Mucosa of stomach (tissue), 1 donor: Measurements from ENCODE around the gene PCDHA2.
"Not testable (repeated sequence)": the region's sequence is repeated elsewhere in the genome, so short reads cannot be mapped to it uniquely, and the experiment has no call there.

Experiments used
- H3K27me3 ChIP-seq: one replicate; pipeline ENCODE4 v1.7.0; 2013; ENCODE audit warnings: mild to moderate bottlenecking, low read length; ENCODE audit not compliant: control insufficient read depth, insufficient read depth
- H3K36me3 ChIP-seq: one replicate; pipeline ENCODE4 v1.7.0; 2013; ENCODE audit warnings: low read length; ENCODE audit not compliant: control insufficient read depth, insufficient read depth
- H3K4me1 ChIP-seq: one replicate; pipeline ENCODE4 v1.7.0; 2013; ENCODE audit warnings: mild to moderate bottlenecking, low read length; ENCODE audit not compliant: control insufficient read depth, insufficient read depth
- H3K4me3 ChIP-seq: one replicate; pipeline ENCODE4 v1.7.0; 2013; ENCODE audit warnings: low read length
- H3K9ac ChIP-seq: one replicate; pipeline ENCODE4 v1.7.0; 2013; ENCODE audit warnings: mild to moderate bottlenecking, low read length, moderate library complexity
- H3K9me3 ChIP-seq: one replicate; pipeline ENCODE4 v1.7.0; 2013; ENCODE audit warnings: mild to moderate bottlenecking, low read length, moderate library complexity; ENCODE audit not compliant: control insufficient read depth
- donor health status: Pancreatic carcinoma.

The PCDHA2 gene

GRCh38 chr5:140794595-140795258 lies at the start of gene PCDHA2:
Gene PCDHA2 (plus strand): TSS chr5:140794852.
- no peak within 1 kb of the TSS for H3K9ac ChIP-seq
- H3K9me3 ChIP-seq = no peaks in the 10 kb centered on the region
- no peak within 1 kb of the TSS for H3K4me3 ChIP-seq
- H3K4me1 ChIP-seq = no peaks in the 10 kb centered on the region
- no peaks in the 10 kb centered on the region for H3K27me3 ChIP-seq
- H3K36me3 ChIP-seq = no peaks in the 10 kb centered on the region

- Histone ChIP-seq H3K27me3 (no peaks in the 10 kb centered on the region), H3K9me3 (no peaks in the 10 kb centered on the region), H3K4me3 (no peak overlapping the region)
Observed at GRCh38 chr5:140753561-140753960, 41.1 kb upstream of the PCDHA2 start.

GRCh38 chr5:140764177-140764973 lies 30.3 kb upstream of the PCDHA2 start:
- H3K4me1 ChIP-seq = no peaks in the 10 kb centered on the region
- H3K9me3 ChIP-seq = peaks cover 4% of the 10 kb centered on the region
- no peak overlapping the region for H3K9ac ChIP-seq
- H3K27me3 ChIP-seq = no peaks in the 10 kb centered on the region
- H3K4me3 ChIP-seq = no peak overlapping the region
- H3K36me3 ChIP-seq = no peaks in the 10 kb centered on the region

More at GRCh38 chr5:140753561-140753960, 41.1 kb upstream of the PCDHA2 start:
- Histone ChIP-seq H3K36me3 (no peaks in the 10 kb centered on the region), H3K9ac (no peak overlapping the region), H3K4me1 (no peaks in the 10 kb centered on the region)

- no peaks in the 10 kb centered on the region for H3K27me3 ChIP-seq
- H3K4me1 ChIP-seq = no peaks in the 10 kb centered on the region
- H3K9me3 ChIP-seq = peaks cover 4% of the 10 kb centered on the region
- H3K9ac ChIP-seq = no peak overlapping the region
- no peaks in the 10 kb centered on the region for H3K36me3 ChIP-seq
- H3K4me3 ChIP-seq = no peak overlapping the region
Observed at GRCh38 chr5:140767444-140767843, 27.2 kb upstream of the PCDHA2 start.

GRCh38 chr5:140780512-140780911 lies 14.1 kb upstream of the PCDHA2 start:
- H3K9ac ChIP-seq = no peak overlapping the region
- no peak overlapping the region for H3K4me3 ChIP-seq
- H3K4me1 ChIP-seq = no peaks in the 10 kb centered on the region
- H3K9me3 ChIP-seq = peaks cover 7% of the 10 kb centered on the region
- no peaks in the 10 kb centered on the region for H3K27me3 ChIP-seq
- H3K36me3 ChIP-seq = no peaks in the 10 kb centered on the region

- Histone ChIP-seq H3K36me3 (no peaks in the 10 kb centered on the region), H3K9ac (no peak within 1 kb of the TSS), H3K4me3 (no peak within 1 kb of the TSS), H3K4me1 (no peaks in the 10 kb centered on the region), H3K9me3 (peaks cover 7% of the 10 kb centered on the region), H3K27me3 (no peaks in the 10 kb centered on the region)
Observed at GRCh38 chr5:140785905-140786686, 8.6 kb upstream of the PCDHA2 start, which contains the start of gene PCDHA1. Gene PCDHA1 (plus strand): TSS chr5:140786140.

- H3K9me3 ChIP-seq, H3K27me3 ChIP-seq, H3K4me3 ChIP-seq, H3K36me3 ChIP-seq, H3K9ac ChIP-seq, H3K4me1 ChIP-seq: not testable (repeated sequence)
Observed at GRCh38 chr5:140787422-140787821, 7.2 kb upstream of the PCDHA2 start.

- not testable (repeated sequence) for H3K9me3 ChIP-seq, H3K36me3 ChIP-seq, H3K4me1 ChIP-seq, H3K9ac ChIP-seq, H3K27me3 ChIP-seq, H3K4me3 ChIP-seq
Observed at GRCh38 chr5:140787849-140788504, 6.7 kb upstream of the PCDHA2 start.

- no peak overlapping the region for H3K4me3 ChIP-seq
- H3K9ac ChIP-seq = no peak overlapping the region
- H3K9me3 ChIP-seq = no peaks in the 10 kb centered on the region
- H3K36me3 ChIP-seq = no peaks in the 10 kb centered on the region
- H3K4me1 ChIP-seq = no peaks in the 10 kb centered on the region
- no peaks in the 10 kb centered on the region for H3K27me3 ChIP-seq
Observed at GRCh38 chr5:140791089-140791488, 3.6 kb upstream of the PCDHA2 start.

GRCh38 chr5:140795259-140795641 lies 598 bp downstream of the PCDHA2 start:
- H3K9ac ChIP-seq = no peak overlapping the region
- H3K36me3 ChIP-seq = no peaks in the 10 kb centered on the region
- H3K27me3 ChIP-seq = no peaks in the 10 kb centered on the region
- H3K9me3 ChIP-seq = no peaks in the 10 kb centered on the region
- no peaks in the 10 kb centered on the region for H3K4me1 ChIP-seq
- no peak overlapping the region for H3K4me3 ChIP-seq

- not testable (repeated sequence) for H3K9me3 ChIP-seq, H3K27me3 ChIP-seq
Observed at GRCh38 chr5:140796072-140796717, 1.5 kb downstream of the PCDHA2 start.

More at GRCh38 chr5:140796072-140796717, 1.5 kb downstream of the PCDHA2 start:
- H3K4me3 ChIP-seq, H3K4me1 ChIP-seq, H3K36me3 ChIP-seq, H3K9ac ChIP-seq: not testable (repeated sequence)
